AG04450 (cell line): ENCODE results near the gene PTPRE. TPM values are rescaled to one million over a fixed set of nuclear protein-coding genes. Genes with fewer than 3 reads are reported as not detected.

Source experiments
- CTCF ChIA-PET: fragments of 300-600, 350-600 bp; formaldehyde crosslinking; extraction: SDS; loops from one replicate; lab custom pipeline; 2022; ENCODE audit warnings: antibody characterized with exemption, inconsistent platforms; lab: Charles Lee
- POLR2A ChIA-PET: fragments of 350-600 bp; formaldehyde crosslinking; extraction: SDS; loops from one replicate; lab custom pipeline; 2021; ENCODE audit warnings: antibody characterized with exemption, inconsistent platforms; lab: Yijun Ruan, JAX
- DNase-seq: peaks from one replicate; pipeline ENCODE4 v3.0.0-alpha.2; 2011; ENCODE audit warnings: low read depth, low spot score
- H3K27ac ChIP-seq: one replicate; pipeline ENCODE4 v1.5.1; 2012; ENCODE audit warnings: low read depth, low read length, control low read depth
- H3K27me3 ChIP-seq: one replicate; pipeline ENCODE4 v1.6.0; 2012; ENCODE audit warnings: low read length; ENCODE audit not compliant: control insufficient read depth, insufficient read depth
- H3K4me3 ChIP-seq: 2 replicates; pipeline ENCODE4 v1.5.1; 2011; ENCODE audit warnings: mild to moderate bottlenecking, low read depth, low read length, control low read depth
- H3K9me3 ChIP-seq: 2 replicates; pipeline ENCODE4 v1.5.1; 2012; ENCODE audit warnings: low read length; ENCODE audit not compliant: control insufficient read depth, insufficient read depth
- polyA plus RNA-seq: library from polyadenylated mRNA; depleted of rRNA; stranded (reverse); fragments of >200 nt; gene quantifications from 2 replicates; pipeline ENCODE4 v1.2.3, GENCODE V29; 2011
- TF ChIP-seq, protein P1 (sequence below): IDR thresholded peaks from 2 replicates; pipeline ENCODE4 v1.5.1; 2011; ENCODE audit warnings: low read depth, low read length, control low read depth, inconsistent platforms

Gene PTPRE
- polyA plus RNA-seq, 1 experiment = 0.38 TPM

DNA sequence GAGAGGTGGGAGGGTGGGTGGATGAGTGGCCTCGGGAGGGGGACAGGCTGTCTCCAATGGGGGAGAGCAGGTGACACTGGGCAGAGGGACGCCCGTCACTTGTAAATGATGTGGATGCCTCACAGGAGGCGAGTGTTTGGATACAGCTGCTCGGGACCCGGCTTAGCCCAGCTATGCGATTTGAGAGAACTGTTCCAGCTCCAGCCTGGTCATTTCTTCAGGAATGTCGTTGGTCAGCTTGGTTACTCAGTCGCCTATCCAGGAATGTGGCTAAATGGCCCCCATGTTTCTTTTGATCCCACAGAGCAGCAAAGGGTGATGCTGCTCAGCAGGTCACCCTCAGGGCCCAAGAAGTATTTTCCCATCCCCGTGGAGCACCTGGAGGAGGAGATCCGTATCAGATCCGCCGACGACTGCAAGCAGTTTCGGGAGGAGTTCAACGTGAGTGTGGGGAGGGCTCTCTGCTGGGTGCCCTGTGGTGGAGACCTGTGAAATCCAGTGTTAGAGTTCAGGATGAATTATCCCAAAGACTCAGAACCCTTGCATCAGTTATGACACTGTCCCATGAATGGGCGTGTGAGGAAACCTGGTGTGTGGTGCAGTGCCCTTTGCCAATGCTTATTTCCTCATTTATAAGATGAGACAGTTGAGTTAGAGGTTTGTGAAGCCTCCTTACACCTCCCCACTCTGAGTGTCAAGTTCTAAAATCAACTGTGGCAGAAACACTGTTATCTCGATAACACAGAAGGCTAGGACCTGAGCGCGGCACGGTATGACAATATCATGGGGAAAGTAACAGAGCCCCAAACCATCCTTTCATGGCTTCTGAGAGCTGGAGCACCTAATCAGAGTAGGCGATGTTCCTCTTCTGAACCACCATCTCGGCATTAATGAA lies 142.6 kb downstream of the PTPRE start:
- Histone ChIP-seq H3K27me3 (peaks cover 4% of the 10 kb centered on the region), H3K4me3 (no peak overlapping the region), H3K9me3 (no peaks in the 10 kb centered on the region; the same call in 1 of the 2 replicates), H3K27ac (no peak overlapping the region)
- CTCF ChIA-PET = interaction anchor here (1.3 to 2.4 kb wide), 2 partner anchors 20 to 38 kb away, joined by 5 to 13 read pairs (median 9); no protein-coding TSS in a partner anchor
- DNase-seq = no peak
- TF ChIP-seq, protein P1, sequence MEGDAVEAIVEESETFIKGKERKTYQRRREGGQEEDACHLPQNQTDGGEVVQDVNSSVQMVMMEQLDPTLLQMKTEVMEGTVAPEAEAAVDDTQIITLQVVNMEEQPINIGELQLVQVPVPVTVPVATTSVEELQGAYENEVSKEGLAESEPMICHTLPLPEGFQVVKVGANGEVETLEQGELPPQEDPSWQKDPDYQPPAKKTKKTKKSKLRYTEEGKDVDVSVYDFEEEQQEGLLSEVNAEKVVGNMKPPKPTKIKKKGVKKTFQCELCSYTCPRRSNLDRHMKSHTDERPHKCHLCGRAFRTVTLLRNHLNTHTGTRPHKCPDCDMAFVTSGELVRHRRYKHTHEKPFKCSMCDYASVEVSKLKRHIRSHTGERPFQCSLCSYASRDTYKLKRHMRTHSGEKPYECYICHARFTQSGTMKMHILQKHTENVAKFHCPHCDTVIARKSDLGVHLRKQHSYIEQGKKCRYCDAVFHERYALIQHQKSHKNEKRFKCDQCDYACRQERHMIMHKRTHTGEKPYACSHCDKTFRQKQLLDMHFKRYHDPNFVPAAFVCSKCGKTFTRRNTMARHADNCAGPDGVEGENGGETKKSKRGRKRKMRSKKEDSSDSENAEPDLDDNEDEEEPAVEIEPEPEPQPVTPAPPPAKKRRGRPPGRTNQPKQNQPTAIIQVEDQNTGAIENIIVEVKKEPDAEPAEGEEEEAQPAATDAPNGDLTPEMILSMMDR = no peak
- POLR2A ChIA-PET = no interaction called here

DNA sequence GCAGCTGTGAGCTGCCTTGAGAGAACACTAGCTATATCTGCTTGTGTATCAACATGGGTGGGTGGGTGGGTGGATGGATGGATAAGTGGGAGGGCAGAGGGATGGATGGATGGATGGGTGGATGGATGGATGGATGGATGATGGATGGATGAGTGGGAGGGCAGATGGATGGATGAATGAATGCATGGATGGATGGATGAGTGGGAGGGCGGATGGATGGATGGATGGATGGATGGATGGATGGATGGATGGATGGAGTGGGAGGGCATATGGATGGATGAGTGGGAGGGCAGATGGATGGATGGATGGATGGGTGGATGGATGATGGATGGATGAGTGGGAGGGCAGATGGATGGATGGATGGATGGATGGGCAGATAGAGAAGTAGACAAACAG lies 143.2 kb downstream of the PTPRE start:
- H3K9me3 ChIP-seq = no peaks in the 10 kb centered on the region; the same call in 1 of the 2 replicates
- no peak overlapping the region for H3K4me3 ChIP-seq
- TF ChIP-seq, protein P1 = no peak
- ChIA-PET CTCF (interaction anchor here (1.3 kb wide), 1 partner anchor 39 kb away, joined by 5 read pairs; no protein-coding TSS in a partner anchor), POLR2A (no interaction called here)
- peaks cover 4% of the 10 kb centered on the region for H3K27me3 ChIP-seq
- no peak overlapping the region for H3K27ac ChIP-seq
- no peak for DNase-seq

DNA sequence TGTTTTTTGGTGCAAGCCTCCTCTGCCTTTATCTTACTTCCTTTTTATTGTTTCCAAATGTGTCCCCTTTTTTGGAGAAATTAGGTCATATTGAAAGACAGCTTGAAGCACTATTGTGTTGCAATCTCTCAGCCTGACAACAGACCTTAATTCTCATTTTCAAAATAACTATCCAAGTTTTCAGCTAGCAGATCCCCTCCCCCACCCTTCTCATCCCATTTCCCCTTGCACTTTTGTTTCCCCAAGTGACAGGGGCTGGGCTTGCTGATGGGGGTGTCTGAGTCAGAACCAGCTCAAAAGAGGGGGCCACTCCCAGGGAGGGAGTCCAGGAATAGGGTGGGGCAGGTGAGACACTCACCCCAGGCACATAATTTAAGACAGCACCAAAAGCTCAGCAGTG lies 144.0 kb downstream of the PTPRE start:
- no peaks in the 10 kb centered on the region; the same call in 1 of the 2 replicates for H3K9me3 ChIP-seq
- ChIA-PET POLR2A (no interaction called here), CTCF (interaction anchor here (1.3 kb wide), 1 partner anchor 40 kb away, joined by 5 read pairs; no protein-coding TSS in a partner anchor)
- no peak overlapping the region for H3K27ac ChIP-seq
- no peak overlapping the region for H3K4me3 ChIP-seq
- no peak for DNase-seq
- H3K27me3 ChIP-seq = peaks cover 4% of the 10 kb centered on the region
- TF ChIP-seq, protein P1 = no peak

DNA sequence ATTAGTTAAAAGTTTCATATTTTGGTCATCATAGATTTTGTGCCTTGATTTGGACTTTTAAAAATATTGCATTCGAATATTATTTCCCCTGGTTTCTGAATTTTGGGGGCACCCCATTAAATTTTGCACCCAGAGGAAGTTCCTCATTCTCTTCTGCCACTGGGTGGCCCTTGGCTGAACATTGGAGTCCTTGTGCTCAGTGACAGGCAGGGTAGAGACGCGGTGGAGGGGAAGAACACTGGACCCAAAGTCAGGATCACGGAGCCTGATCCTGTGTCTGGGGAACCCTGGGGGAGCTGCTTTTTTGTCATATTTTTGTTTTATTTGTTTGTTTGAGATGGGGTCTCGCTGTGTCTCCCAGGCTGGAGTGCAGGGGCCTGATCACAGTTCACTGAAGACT lies 144.6 kb downstream of the PTPRE start:
- TF ChIP-seq, protein P1 = no peak
- CTCF ChIA-PET = interaction anchor here (0.6 to 1.0 kb wide), 2 partner anchors 10 to 18 kb away, joined by 3 to 11 read pairs; no protein-coding TSS in a partner anchor
- H3K4me3 ChIP-seq = no peak overlapping the region
- peaks cover 4% of the 10 kb centered on the region for H3K27me3 ChIP-seq
- POLR2A ChIA-PET = no interaction called here
- DNase-seq = no peak
- H3K9me3 ChIP-seq = no peaks in the 10 kb centered on the region; the same call in 1 of the 2 replicates
- H3K27ac ChIP-seq = no peak overlapping the region

DNA sequence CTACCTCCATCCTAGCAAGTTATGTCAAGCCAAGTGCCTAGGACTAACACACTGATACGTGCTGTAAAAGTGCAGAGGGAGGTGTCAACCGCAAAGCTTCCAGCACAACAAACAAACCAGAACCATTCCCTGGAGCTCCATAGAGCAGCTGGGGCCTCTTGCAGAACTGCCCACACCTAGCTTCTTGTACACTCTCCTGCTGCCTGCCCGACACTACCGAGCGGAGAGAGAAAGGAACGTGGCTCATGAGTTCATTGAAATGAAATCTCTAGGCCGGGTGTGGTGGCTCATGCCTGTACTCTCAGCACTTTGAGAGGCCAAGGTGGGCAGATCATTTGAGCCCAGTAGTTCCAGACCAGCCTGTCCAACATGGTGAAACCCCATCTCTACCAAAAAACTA lies 145.8 kb downstream of the PTPRE start:
- CTCF ChIA-PET = interaction anchor here (0.8 to 1.0 kb wide), 2 partner anchors 16 to 17 kb away, joined by 3 to 4 read pairs; no protein-coding TSS in a partner anchor
- Histone ChIP-seq H3K27me3 (peaks cover 4% of the 10 kb centered on the region), H3K4me3 (no peak overlapping the region), H3K27ac (no peak overlapping the region), H3K9me3 (no peaks in the 10 kb centered on the region)
- DNase-seq = no peak
- TF ChIP-seq, protein P1 = no peak
- POLR2A ChIA-PET = no interaction called here
